GM21576 (cell line): ENCODE results near the gene CIPC.

Experiments used
- ATAC-seq: cut with Tn5 transposase; IDR thresholded peaks from one replicate; pipeline ENCODE4 v1.9.1; 2021; ENCODE audit warnings: mild to moderate bottlenecking, moderate library complexity; ENCODE audit not compliant: unreplicated experiment

CIPC gene

DNA sequence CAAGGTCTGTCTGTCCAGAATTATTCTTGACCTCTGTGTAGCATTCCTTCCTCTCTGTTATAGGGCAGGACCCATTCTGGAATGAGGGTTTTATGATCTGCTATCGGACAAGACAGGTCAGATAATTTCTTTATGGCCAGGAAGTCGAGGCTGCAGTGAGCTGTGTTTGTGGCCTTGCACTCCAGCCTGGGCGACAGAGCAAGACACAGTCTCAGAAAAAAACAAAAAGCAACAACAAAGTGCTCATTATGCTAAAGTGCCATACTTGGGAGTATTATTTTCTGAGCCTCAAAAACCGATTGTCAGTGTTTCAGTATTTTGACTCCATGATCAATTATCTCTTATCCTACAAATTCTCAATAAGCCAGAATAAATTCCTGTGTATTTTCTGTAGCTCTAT lies 4.1 kb downstream of the CIPC start:
- no peak for ATAC-seq

DNA sequence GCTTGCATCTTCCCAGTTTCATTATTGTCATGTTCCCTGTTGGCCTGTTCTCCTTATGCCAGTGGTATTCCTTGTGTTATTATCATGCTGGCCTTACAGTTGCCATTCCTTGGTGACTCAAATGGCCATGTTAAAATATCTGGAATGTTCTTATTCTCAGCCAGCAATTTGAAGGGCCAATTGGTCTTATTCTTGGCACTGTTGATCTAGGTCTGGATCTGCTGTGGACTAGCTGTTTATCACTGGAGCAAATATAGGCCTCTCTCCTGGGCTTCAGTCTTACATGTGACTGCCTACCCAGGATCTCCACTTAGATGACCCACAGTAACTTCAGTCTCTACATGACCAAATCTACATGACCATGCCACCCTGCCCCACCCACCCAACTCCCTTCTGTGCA lies 5.4 kb downstream of the CIPC start:
- no peak for ATAC-seq

DNA sequence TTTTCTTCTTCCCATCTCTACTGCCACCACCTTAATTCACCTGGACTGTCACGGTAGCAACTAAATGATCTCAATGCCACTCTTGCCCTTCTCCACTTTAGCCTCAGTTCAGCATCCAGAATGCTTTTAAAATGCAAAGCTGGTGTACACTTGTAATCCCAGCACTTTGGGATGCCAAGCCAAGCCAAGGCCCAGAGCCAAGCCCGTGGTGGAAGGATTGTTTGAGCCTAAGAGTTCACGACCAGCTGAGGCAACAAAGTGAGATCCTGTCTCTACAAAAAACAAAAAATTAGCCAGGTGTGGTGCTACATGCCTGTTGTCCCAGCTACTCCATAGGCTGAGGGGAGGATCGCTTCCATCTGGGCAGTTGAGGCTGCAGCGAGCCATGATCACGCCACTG lies 5.9 kb downstream of the CIPC start:
- ATAC-seq: no peak

DNA sequence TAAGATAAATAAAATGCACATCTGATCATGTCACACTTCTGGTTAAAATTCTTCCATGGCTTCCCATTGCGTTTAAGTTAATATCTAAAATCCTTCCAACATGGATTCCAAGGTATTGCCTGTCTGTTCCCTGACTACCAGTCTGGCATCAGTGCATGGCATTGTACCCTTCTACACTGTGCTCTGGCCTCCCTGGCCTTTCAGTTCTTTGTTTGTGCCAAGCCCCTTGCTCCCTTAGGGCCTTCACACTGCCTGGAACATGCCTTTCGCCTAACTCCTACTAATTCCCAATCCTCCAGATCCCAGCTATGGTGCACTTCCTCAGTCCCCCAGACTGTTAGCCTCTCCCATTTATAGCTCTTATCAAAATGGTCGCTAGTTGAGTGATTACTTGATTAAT lies 6.3 kb downstream of the CIPC start:
- no peak for ATAC-seq

DNA sequence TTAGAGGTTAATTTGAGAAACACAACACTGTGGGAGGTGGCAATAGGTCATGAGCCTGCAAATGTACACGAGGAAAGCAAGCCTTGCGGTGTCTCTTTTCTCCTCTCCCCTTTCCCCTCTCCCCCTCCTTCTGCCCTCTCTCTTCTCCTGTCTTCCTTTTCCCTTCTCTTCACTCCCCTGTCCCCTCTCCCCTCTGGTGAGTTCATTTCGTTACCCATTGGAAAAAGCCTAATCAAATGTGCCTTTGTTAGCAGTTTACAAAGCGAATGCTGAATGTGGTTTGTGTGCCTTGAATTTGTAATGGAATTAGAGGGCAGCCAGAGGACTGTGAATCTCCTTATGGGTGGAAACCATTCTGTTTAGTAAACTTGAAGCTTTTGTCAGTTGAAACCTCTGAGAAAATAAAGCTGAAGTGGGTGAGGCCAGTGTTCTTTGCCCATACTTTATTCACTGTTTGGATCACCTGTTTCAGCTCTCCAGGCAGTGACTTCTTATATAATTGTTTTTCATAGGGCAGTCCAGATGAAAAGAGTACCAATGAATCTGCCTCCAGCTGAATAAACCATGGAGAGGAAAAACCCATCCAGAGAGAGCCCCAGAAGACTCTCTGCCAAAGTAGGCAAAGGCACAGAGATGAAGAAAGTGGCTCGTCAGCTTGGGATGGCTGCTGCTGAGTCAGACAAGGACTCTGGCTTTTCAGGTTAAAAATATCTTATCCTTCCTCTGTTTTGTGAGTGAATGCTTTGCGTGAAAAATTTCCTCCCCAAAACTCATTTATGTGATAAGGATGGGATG lies 7.3 kb downstream of the CIPC start:
- no peak for ATAC-seq

DNA sequence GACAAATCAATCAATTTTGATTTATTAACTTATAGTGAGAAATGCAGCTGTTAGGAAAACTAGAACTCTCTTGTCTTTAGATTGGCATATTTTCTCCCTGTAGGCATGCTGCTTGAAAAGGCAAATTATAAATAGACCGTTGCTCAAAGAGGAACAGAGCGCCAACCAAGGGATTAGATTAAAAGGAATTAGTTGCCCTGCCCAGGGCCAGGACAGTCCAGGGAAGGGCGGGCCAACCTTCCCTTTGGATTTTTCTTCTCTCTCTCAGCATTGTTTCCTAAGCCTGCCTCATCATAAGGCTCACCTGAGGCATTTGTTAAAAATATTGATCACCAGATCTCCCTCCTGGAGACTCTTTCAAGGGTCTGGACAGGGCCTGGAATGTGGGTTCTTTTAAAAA lies 8.6 kb downstream of the CIPC start:
- no peak for ATAC-seq

DNA sequence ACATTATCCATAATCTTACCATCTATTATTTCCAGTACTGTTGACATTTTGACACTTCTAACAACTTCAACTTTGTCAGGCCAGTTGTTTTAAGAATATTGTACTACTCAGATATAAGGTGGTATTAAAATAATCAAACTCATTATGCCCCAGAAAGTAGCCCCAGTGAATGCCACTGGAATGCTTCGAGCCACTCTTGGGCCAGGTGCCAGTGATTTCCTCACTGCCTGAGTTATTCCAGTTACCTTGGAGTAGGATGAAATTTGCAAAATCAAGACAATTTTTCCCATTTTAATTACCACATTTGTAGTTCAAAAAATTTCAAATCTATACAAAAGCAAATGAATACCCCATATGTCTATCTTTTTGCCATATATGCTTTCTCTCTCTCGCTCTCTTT lies 9.2 kb downstream of the CIPC start:
- no peak for ATAC-seq

DNA sequence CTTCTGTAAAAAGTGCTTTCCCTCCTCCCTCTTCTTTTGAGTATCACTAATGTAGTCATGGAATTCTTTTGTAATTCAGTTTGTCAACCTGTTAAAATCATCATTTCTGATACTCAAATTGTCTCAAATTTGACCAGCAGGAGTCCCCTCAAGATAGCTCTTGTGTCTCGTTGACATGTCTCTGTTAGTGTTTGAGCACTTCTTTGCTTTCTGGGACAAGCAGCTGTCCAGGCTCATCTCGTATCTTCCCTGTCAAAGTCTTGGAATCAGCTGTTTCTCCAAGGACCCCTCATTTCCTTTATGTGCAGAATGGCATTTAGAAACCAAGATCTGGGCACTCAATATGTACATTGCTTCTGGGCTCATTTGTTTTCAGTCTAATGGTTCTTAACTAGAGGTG lies 10.7 kb downstream of the CIPC start:
- no peak for ATAC-seq

DNA sequence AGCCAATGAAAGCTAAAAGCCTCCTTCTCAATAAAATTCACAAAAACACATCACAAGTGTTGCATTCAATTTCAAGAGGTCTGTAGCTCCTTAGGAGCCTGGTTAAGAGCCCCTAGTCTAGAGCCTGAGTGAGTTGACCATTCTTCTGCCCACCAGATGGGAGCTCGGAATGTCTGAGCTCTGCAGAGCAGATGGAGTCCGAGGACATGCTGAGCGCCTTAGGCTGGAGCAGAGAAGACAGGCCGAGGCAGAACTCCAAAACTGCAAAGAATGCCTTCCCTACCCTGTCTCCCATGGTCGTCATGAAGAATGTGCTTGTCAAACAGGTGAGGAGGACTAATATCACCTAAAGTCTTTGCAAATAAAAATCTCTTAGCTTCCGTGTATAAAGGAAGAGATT lies 11.6 kb downstream of the CIPC start:
- no peak for ATAC-seq

DNA sequence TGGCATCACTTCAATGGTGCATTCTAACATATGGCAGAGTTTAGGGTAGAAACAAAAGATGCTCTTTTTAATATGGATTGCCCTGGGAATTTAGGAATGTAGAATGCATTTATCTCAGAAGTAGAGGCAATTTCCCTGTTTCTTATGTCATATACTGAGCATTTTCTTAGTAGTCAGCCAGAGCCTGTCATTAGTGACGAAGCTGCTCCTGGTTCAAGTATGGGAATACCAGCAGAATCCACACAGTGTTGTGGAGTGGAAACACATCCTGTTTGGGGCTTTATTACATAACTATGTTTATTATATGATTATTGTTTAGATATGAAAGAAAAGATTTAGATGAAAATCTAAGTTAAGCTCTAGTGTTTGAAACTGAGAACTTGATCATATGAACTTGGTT lies 12.2 kb downstream of the CIPC start:
- ATAC-seq: no peak

DNA sequence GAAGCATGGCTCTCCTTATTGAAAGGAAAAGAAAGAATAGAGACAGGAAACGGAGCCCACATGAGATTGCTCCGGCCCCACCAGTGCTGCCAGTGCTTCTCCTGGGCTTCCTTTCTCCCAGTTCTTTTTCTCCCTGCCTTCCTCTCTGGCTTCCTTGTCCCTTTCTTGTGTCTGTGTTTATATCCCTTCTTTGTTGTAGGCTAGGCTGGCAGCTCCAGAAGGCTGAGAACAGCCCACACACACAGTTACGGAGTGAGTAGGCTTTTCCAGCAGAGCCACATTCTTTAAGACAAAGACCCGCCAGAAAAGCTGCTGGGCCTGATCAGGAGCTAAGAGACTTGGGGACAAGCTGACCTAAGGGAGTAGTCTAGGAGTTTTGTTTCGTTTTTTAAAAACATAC lies 13.0 kb downstream of the CIPC start:
- no peak for ATAC-seq

DNA sequence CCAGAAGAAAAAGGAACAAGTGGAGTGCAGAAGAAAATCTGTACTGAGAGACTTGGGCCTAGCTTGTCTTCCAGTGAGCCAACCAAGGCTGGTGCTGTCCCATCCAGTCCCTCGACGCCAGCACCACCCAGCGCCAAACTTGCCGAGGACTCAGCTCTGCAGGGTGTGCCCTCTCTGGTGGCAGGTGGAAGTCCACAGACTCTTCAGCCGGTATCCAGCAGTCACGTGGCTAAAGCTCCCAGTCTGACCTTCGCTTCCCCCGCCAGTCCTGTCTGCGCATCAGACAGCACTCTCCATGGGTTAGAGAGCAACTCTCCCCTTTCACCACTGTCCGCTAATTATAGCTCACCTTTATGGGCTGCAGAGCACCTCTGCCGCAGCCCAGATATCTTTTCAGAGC lies 15.6 kb downstream of the CIPC start:
- no peak for ATAC-seq

DNA sequence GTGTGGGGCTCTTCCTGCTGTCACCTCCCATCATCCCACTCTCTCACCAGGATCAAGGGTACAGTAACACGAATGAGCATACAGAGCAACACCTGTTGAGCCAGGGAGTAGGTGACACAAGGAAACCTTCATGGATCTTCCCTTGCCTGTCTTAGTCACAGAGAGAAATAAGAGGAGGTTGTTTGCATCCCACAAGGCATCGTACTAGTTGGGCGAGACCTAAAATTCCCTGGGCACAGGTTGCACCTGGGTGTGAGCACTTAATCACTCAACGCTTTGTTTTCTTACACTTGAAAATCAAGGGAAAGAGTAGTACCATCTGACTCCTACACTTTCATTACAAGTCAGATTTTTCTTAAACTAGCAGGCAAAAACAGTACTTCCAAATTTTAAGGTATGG lies 16.6 kb downstream of the CIPC start:
- no peak for ATAC-seq

DNA sequence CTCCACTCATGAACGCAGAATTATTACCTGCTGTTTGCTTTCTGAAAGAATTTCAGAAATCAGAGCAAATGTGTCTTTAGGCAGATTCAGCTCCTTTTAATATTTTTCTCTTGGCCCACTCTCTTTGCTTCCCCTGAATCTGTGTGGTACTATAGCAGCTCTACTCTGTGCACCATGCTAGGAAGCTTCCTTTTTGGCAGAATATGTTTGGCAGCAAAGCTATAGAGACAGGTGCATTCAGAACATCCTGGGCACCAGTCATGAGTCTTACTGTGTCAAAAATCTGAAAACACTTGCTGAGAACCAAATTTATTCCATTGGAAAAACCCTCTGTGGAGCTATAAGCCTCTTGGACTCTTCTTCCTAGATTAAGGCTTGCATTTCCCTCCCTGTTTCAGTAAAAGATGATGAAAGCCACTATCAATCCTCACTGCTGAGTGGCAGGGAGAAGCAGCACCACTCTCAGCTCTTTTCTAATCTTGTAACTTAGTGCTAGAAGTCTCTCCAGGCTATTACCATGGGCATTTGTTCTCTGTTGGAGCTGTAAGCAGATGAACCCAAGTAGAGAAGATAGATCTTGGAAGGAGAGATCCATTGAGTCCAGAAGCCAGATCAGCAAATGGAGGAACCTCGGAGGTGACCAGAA lies 18.2 kb downstream of the CIPC start:
- ATAC-seq: no peak

DNA sequence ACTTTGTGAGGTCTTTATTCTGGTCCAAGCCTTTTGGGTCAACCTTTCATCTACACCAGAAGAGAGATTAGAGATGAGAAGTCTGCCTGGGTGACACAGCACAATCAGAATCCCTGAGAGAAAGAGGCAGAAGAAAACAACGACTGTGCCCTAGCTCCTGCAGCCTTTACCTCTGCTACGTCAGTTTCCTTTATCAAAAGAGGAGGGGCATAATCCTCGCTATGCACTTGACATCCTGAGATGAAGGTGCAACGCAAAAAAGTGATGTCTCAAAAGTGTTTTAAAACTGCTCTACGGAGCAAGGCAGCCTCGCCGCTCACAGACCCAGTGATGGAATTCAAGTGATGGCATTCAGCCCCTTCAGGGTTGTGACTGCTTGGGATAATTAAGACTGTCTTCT lies 21.8 kb downstream of the CIPC start:
- no peak for ATAC-seq

DNA sequence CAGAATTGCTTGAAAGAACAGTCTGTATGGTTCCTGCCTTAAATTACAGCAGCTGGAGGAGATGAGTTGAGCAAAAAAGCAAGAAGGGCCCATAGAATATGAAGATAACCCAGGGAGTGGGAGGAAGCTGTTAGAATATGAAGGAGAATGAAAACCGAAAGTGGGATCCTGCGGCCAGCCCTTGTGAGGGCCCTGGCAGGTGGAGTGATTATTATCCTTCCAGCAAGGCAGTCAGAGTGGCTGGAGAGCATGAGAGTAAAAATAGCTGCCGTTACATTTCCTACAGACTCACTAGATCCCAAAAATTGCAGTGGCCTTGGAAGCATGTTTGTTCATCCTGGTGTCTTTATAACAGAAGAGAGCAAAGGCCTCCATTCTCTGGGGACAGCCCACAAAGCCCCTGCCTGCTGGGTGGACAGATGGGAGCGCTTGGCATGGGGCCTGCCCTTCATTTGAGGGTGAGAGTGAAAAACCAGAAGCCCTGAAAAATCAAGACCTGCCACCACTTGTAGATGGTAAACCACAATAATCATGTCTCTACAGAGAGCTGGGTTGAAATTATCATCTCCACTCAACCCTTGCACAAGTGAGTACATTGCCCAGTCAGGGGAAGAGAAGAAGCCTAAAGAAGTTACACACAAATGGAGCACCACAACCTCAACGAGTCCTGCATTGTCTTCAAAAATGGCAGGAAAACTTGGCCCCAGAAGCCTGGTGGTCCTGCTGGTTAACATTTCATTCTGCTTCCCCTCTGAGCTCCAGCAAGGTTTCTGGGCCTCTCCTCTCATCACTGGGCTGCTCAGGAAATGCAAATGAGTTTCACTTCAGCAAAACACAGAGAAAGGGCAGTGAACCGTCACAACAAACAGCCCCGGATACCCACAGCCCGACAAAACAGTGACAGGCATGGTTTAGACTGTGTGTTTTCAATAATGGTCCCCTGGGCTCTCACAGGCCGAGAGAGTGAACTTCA lies 23.0 kb downstream of the CIPC start:
- peak; percentile 86 for ATAC-seq

DNA sequence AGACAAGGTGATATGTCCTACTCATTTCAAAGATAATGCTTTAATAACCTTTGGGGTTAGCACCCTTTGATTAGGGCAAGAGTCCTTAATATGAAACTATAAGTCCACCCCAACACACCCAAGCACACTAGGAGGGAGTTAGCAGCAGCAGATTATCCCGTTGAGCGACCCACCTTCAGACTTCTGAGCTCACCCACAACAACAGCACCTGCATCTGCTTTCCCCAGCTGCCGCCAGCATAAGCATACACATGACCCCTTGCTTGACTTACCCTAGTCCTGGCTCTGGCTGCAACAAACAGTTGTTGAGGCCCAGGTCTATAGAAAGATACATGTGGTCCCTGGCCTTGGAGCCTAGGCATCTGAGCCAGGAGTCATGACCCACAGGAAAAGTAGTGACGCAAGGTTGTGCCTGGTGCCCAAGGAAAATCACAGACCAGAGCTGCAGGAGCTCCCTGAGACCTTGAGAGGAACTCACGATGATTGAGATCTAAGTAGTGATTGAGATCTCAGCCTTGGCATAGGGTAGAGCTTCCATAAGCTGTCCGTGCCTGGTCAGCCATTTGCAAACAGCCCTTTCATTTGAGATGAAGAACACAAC lies 24.6 kb downstream of the CIPC start:
- no peak for ATAC-seq

DNA sequence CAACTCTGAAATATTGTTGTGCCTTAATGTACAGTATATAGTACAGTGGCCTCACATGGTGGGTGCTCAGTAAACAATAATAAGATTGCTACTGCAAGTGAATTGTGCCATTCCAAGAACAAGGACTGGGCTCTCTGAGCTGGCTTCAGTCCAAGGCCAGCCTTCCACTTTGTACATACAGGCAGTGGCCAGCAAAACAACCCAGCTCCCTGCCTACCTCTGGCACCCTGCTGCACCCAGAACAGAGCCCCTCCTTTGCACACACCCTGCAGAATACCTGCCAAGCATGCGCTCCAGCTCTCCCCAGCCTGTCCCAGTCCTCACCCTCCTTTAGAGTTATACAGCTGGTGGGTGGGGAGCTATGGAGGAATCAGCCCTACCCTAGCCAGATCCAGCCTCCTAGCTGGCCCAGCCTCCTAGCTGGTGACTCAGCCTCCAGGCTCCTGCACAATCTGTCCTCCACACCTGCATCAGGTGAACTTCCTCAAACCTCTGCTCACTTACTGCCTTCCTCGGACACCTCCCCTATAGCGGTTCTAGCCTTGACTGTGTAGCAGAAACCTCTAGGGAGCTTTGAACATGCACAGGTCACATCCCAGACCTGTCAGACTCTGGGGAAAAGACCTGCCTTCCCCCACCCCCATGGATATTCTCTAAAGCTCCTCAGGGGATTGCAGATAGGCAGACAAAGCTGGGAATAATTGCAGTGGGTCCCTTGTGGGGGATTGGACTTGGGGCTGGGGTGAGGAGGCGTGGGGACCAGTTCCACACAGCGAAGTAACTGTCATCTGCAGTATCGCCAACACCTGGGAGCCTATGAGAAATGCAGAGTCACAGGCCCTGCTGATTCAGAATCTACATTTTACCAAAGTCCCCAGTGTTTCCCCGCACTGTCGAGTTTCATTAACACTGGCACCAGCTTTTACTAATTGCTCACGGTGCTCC lies 25.6 kb downstream of the CIPC start:
- ATAC-seq: no peak

DNA sequence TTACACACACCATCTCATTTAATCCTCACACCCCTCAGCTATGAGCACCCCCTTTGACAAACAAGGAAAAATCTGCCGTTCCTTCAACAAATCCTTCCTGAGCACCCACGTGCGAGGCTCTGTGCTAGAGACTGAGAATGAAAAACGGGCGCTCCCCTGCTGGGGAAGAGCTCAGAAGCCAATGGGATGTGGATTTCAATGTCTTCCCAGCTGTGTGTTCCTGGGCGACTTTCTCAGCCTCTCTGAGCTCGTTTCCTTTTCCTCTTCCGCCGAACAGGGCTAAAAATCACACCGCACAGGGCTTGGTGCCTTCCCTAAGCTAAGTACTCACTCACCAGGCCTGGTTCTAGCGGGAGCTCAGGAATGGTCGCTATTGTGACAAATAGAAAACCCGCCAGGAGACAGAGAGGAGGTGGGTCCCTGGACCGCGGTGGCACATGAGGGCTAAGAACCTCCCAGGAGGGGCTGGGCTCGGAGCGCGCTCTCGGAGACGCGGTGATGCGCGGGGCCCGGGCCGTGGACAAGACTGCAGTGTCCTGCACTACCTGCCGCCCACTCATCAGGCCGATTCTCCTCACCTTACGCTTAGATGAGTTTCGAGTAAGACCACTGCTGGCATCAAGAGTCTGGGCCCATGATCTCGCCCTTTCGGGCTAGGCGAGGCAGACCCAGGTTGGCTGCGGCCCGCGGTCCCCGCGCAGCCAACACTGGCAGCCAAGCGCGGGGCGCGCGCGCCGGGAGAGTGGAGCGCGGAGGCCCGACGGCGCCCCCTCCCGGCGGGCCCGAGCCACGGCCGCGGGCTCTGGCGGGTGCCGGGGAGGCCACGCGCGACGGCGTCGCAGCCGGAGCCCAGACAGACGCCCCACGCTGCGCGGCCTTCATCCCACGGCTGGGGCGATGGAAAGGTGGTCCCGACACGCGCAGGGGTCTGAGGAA lies 26.6 kb downstream of the CIPC start:
- ATAC-seq: no peak
